MV-4-11 (cell line): ENCODE data around the gene ZNF473.

Source experiments
- DNase-seq: peaks from one replicate; lab custom pipeline; 2025; lab: John Stamatoyannopoulos, UW

The ZNF473 gene

DNA sequence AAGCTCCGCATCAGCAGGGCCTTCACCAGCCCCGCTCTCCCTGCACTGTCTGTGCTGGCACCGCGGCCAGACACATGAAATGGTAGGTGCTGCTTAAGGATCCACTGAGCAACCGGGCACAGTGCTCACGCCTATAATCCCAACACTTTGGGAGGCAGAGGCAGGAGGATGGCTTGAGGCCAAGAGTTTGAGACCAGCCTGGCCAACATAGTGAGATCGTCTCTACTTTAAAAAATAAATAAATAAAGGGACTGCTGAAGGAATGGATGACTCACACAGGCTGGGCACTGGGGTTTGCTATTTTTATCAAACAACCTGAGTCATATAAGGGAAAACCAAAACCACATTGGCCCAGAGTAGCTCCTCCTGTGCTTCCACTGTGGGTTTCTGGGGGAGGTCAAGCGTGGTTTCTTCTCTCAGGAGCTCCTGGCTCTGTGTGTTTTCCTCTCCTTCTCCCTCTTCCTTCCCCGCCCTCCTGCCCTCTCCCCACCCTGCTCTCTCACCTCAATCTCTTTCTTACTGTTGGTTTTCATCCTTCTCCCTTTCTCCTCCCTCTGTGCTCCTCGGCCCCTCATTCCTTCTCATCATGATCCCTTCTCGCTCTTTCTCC lies 21.9 kb upstream of the ZNF473 start:
- peak; percentile 98 for DNase-seq

DNA sequence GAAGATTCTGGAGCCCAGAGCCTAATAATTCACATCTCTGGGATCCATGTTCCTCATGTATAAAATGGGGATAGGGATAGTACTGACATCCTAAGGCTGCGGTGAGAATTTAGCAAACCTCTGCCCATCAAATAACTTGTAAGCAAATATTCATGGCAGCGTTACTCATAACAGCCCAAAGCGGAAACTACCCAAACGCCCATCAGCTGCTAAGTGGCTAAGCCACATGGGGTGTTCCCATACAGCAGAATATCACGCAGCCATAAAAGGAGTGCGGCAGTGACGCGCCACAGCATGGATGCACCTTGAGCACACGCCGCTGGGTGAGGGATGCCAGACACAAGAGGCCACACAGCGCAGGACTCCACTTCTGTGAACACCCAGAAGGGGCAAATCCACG lies 20.4 kb upstream of the ZNF473 start:
- no peak for DNase-seq

- DNase-seq, result no peak
These were observed 18.6 kb upstream of the ZNF473 start for GRCh38 chr19:50007170-50007569.

DNA sequence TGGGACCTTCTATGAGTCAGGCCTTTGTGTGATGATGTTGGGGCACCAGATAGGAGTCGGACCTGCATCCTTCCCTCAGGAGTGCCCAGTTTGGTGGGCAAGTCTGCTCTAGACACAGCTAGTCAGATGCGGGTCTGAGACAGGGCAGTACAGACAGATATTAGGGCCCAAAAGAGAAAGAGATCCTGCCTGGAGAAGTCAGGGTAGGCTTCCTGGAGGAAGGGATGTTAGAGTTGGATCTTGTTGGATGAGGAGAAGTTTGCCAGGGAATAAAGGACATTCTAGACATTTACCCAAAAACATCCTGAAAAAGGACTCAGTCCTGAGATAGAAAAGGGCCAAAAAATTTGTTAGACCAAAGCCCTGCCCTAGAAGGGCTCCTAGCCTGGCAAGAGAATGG lies 17.9 kb upstream of the ZNF473 start:
- DNase-seq, result no peak

DNA sequence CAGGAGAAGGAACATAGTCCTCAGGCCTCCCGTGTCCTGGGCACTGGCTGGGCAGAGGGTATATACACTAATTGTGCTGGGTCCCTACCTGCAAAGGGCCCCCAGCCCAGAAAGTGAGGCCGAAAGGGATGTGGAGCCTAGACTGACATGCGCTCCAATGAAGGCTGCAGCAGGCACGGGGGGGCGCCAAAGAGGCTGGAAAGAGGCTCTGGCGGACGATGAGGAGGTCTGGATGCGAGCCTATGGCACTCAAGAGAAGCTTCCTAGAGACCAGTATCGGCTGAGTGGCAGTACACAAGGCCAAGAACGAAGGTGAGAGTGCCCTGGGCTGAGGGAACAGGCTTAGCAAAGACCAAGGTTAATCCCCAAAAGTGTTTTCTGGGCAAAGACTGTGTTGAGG lies 17.3 kb upstream of the ZNF473 start:
- no peak for DNase-seq

- DNase-seq, result no peak
These were observed 9.5 kb upstream of the ZNF473 start for GRCh38 chr19:50016225-50016807.

- DNase-seq, result no peak
These were observed 5.3 kb upstream of the ZNF473 start for GRCh38 chr19:50020481-50020880.

DNA sequence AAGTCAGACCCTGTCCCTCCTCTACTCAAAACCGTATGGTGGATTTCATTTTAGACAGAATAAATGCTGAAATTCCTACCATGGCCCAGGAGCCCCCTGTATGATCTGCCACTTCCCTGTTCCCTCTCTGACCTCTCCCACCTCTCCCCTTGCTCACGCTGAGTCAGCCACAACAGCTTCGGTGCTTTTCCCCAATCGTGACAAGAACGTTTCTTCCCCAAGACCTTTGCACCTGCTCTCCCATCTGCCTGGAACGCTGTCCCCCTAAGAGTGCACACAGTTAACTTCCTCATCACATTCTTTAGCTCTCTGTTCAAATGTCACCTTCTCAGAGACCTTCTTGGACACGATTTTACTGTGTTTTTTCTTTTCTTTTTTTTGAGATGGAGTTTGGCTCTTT lies 3.0 kb upstream of the ZNF473 start:
- DNase-seq, result no peak

DNA sequence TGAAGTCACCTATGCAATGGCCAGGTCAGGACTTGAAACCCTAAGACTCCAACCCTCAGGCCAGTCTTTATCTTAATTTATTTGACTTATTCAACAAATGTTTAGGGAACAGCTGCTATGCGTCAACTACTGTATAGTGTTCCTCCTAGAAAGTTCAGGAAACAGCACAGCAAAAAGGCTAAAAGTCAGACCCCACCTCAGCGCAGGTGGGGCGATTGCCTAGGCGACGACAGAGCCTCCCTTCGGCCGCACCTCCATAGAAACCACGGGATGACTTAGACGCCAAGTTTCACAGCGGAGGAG lies 1.1 kb upstream of the ZNF473 start:
- no peak for DNase-seq

DNA sequence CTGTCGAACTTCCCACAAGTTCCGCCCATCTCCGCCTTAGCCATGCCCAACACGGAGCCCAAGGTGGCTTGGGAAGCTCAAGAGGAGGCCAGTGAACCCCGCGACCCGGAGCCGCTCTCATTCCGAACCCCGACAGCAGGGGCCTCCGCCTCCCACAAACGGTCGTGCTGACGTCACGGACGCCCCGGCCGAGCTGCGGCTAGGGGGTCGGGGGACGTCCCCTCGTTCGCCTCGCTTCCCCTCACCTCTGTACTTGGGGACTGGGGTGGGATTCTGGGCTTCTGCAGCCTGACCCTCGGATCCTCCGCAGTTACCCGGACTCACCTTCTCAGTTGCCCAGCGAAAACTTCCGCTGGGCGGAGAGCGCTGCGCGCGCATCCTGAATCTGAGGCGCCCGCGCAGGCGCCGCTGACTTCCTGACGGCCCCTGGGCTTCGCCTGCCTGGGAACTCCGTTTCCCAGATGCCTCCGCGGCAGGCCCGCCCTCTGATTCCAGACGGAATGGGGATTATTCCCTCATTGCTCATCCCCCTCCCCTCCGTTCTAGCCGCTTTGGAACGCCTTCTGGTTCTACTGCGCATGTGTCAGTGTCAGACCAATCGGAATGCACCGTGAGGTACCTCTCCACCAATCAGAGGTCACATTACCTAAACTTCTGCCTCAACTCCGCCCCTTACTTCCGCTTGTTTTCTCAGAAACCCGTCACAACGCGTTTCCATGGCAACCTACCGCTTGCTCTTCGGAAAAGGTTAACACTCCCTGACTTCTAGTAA lies 597 bp upstream of the ZNF473 start, which contains the start of gene VRK3:
TSS of gene VRK3 (minus strand) at position 351 of the 772 bp plus-strand sequence. CDS start 9,210 bp downstream, outside the sequence.
- DNase-seq, result peak; percentile 100

GRCh38 chr19:50026550-50026906 lies 723 bp downstream of the ZNF473 start:
- DNase-seq, result no peak

- peak; percentile 88 for DNase-seq
These were observed 4.4 kb downstream of the ZNF473 start for GRCh38 chr19:50030225-50030624.

DNA sequence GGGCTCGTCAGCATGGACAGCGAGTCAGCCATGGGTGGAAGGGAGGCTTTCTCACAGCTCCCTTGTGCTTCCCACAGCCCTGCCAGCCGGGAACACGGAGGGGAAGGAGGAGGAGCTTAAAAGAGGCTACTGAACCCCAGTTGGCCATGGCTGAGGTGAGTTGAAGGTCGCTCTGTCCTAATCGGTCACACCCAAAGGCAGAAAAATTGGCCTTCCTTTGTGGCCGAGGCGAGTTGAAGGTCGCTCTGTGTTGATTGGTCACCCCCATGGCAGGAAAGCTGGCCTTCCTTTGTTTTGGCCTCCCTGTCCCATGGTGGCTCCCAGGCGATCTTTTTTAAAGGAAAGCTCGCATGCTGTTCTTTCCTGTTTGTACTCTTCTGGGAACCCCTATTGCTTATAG lies 5.1 kb downstream of the ZNF473 start:
- DNase-seq, result no peak

DNA sequence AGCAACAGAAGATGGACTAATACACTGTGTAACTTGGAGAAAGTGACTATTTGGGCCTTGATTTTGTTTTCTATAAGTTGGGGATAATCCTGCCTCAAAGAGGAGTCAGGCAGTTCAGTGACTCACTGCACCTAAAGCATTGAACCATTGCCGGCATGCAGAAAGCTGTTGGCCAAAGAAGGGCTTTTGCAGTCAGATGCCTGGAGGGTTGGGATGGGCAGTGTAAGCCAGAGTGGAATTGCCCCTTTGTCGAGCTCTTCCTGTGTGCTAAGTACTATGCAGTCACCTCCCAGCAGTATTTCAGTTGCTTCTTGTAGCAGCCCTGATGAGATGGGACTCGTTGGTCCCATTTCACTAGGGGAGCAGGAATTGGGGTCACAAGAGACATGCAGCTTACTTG lies 11.1 kb downstream of the ZNF473 start:
- no peak for DNase-seq

DNA sequence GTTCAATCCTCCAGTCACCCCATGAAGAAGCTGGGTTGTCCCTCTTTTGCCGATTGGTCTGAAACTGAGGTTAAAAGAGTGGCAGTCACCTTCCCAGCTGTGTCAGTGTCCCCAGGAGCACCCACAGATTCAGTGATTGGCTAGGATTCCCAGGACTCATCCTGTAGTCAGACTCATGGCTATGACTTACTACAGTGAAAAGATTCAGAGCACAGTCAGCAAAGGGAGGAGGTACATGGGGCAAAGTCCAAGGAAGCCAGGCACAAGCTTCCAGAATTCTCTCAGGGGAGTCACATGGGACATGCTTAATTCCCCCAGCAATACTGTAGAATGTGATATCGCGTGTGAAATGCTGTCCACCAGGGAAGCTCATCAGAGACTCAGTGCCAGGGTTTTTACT lies 14.2 kb downstream of the ZNF473 start:
- no peak for DNase-seq

DNA sequence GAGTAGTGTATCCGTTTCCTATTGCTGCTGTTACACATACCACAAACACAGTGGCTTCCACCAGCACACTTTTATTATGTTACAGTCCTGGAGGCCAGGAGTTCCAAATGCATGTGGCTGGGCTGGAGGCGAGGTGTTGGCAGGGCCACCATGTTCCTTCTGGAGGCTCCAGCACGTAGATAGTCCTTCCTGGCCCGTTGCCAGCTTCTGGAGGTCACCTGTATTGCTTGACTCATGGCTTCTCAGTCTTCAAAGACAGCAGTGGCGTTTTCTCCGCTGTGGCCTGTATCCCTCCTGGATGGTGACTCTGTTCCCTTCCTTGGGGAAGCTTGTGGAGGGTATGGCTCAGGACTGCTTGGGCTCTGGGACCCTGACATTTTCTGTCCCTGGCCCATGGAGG lies 15.2 kb downstream of the ZNF473 start:
- no peak for DNase-seq

DNA sequence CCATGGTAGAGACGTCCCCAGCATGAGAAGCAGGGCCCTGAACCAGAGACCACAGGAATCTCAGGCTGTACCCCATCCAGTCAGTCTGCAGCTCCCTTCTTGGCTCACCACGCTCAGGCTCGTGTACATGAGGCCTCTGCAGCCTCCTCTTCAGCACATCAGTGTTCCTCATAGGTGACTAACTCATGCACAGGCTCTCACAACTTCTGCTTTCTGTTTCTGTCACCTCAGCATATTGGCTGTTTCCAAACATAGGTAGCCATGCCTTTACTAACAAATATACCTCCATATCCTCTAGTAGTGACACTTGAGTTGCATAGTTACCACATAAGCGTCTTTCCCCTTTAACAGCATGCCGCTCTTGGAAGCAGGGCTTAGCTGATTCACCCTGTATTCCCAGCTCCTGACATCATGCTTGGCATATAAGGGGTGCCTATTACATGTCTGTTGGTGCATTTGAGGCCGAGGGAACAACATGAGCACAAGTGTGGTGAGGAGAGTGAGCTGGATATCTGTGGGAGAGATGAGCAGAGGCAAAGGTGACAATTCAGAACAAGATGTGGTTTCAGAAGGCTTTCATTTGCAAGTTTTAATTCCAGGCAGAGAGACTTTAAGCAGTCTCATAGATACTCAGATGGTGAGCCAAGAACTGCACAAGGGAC lies 16.7 kb downstream of the ZNF473 start:
- DNase-seq, result no peak

DNA sequence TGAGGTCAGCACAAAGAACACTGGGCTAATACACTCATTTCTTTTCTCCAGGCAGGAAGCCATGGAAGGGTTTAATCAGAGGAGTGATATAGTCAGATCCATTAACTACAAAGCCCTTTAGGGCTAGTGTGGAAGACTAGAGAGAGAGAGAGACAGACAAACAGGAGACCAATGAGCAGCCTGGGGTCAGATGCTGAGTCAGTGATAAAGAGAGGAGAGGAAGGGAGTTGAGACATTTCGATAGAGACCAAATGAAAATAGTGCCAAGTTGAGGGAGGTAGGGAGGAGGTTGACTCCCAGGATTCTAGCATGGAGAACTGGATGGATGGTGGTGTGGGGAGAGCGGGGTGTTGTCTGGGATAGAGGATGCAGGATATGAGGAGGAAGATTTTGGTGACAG lies 18.2 kb downstream of the ZNF473 start:
- DNase-seq, result no peak

DNA sequence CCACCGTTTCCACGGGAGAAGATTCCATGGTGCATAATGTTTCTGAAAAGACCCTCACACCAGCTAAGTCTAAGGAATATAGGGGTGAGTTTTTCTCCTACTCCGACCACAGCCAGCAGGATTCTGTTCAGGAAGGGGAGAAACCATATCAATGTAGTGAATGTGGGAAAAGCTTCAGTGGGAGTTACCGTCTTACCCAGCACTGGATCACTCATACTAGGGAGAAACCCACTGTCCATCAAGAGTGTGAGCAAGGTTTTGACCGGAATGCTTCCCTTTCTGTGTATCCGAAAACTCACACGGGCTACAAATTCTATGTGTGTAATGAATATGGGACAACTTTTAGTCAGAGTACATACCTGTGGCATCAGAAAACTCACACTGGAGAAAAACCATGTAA lies 19.1 kb downstream of the ZNF473 start:
- no peak for DNase-seq

GRCh38 chr19:50046649-50047503 lies 21.1 kb downstream of the ZNF473 start:
- DNase-seq, result no peak

GRCh38 chr19:50047671-50048070 lies 21.9 kb downstream of the ZNF473 start:
- DNase-seq, result no peak
